Heart left ventricle (tissue), 13 donors: ENCODE data around the gene SPRY2.

Experiments
- CTCF ChIP-seq, 12 donors: fragments of 200-600 bp; sonication (generic) in 4 of 12; IDR thresholded peaks; one replicate each; pipeline versions ENCODE4 v1.5.0 to v1.8.0; 2018 to 2022; ENCODE audit warnings: antibody characterized with exemption in 12 of 12, mild to moderate bottlenecking in 5 of 12
- POLR2A ChIP-seq, 2 donors: fragments of 450-650 bp; IDR thresholded peaks; one replicate each; pipeline ENCODE4 v1.6.1; 2017; ENCODE audit warnings: antibody characterized with exemption in 2 of 2, mild to moderate bottlenecking in 2 of 2, moderate library complexity in 2 of 2
- donor health status: ischemic (EF 13 %, LVEDD 7.1; RV severe dilation, severe dysfunction).
- donor health status: DM: no; HTN: yes; CAD: no.
- donor health status: DM: no; HTN: no; CAD: no.
- donor health status: ischemic (EF 25% LVEDD 6.9; RV normal size, moderate dysfunction).
- donor health status: ischemic (EF 25% LVEDD 5.7; RV mildly dilated, moderate dysfunction).
- donor health status: ischemic (EF 35%, LVEDD 5.7; RV mildly dilated, moderate dysfunction).
- donor health status: nonischemic (EF 11% LVEDD 7.7; RV severe dilation, severe dysfunction).
- donor health status: DM: yes; HTN: yes; CAD: no.
- donor health status: PGD.
- donor health status: ischemic (EF 29% LVEDD 5.4; RV normal size, mild dysfunction).
- donor health status: nonischemic (EF 23%, LVEDD 6.1; RV moderate dilation, normal function).

DNA sequence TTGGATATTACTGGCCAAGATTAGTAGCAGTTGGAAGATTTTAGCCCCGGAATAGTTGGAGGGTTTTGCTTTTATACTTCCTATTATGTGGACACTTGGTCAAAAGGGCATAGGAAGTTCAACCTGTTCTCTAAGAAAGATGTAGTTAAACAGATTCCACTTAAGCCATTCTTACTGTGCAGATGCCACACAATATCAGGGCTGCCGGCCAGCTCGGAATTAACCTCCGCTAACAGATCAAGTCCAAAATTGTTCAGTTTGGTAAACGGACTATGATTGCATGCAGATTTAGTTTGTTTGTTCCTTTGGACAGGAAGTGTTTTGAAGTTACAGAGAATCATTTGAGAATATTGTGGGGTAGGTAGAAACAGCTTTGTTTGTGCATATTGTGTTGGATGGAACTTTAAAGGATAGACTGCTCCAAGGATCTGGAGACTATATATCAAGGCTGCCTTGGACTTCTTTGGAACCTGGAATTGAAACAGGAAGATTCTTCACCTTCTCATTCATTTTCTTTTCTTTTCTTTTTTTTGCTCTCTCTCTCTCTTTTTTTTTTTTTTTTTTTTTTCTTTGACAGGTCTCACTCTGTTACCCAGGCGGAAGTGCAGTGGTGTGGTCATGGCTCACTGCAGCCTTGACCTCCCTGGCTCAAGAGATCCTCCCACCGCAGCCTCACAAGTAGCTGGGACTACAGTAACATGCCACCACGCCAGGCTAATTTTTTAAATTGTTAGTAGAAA is 5.0 kb upstream of the SPRY2 start:
- TF ChIP-seq CTCF (IDR thresholded peaks at IDR 0.05) = no peak
- no peak for TF ChIP-seq POLR2A (IDR thresholded peaks at IDR 0.05)
